ENCODE data around the gene TLE3.

Gene TLE3

GRCh38 chr15:70046679-70047369 lies 50.9 kb downstream of the TLE3 start:
- no peak for DNase-seq

DNA sequence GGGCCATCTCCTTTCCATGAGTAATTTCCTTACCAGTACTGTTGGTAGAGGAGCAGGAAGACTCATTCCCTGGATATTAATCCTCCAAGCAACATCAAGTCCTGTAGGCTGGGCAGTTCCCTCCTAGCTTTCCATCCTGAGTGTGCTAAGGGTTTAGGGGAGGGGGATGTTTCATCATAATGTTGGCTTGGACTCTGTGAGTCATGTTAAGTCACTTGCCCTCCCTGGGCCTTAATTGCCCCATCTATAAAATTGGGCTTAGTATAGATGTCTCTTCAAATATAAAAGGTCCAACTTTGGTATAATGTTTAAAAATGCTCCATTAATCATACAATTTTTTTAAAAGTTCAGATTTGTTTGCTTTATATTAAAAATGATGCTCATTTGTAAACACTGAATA lies 52.7 kb downstream of the TLE3 start:
- DNase-seq, result no peak

GRCh38 chr15:70044168-70044567 lies 53.5 kb downstream of the TLE3 start:
- DNase-seq, result no peak

GRCh38 chr15:70043590-70043989 lies 54.1 kb downstream of the TLE3 start:
- no peak for DNase-seq

DNA sequence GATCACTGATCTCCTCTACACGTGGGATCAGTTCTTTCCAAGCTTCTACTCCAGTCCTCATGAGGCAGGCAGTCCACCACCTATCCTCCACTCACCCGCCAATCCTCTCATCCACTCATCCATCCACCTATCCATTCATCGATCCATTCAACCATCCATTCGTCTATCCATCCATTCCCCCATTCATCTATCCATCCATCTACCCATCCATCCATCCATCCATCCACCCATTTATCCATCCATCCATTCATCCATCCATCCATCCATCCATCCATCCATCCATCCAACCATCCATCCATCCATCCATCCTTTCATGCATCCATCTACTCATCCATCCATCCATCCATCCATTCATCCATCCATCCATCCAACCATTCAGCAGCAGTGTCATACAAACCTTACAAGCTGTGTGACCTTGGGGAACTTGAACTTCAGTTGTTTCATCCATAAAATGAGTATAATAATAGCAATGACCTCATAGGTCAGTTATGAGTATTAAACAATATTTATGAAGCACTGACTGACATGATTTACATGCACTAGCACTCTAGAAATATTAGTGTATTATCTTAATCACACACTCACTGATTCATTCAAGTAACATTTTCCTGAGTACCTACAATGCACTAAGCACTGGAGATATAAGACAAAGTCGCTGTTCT lies 55.0 kb downstream of the TLE3 start:
- DNase-seq, result no peak

GRCh38 chr15:70039917-70040316 lies 57.8 kb downstream of the TLE3 start:
- no peak for DNase-seq

- no peak for DNase-seq
Observed at GRCh38 chr15:70038730-70039392, 58.9 kb downstream of the TLE3 start.

- no peak for DNase-seq
Observed at GRCh38 chr15:70037292-70037640, 60.5 kb downstream of the TLE3 start.

GRCh38 chr15:70036585-70037291 lies 61.0 kb downstream of the TLE3 start:
- DNase-seq, result peak; percentile 78

DNA sequence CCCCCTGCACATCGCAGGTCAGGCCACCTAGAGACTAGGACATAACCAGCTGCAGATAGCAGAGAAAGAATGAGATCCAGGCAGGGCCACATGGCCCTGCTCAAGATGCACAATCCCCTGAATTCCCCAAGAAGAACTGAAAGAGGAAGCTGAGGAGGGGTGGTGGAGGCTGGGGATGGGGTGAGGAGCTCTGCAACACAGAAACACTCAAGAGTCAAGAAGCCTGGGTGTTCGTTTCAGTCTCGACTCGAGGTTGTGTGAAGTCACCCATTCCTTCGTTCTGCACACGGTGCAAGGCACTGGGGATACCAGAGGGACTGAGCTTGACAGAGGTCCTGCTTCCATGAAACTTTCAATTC lies 62.0 kb downstream of the TLE3 start:
- no peak for DNase-seq

GRCh38 chr15:70035051-70035718 lies 62.5 kb downstream of the TLE3 start:
- DNase-seq, result no peak

- no peak for DNase-seq
Observed at GRCh38 chr15:70034596-70034995, 63.1 kb downstream of the TLE3 start.

DNA sequence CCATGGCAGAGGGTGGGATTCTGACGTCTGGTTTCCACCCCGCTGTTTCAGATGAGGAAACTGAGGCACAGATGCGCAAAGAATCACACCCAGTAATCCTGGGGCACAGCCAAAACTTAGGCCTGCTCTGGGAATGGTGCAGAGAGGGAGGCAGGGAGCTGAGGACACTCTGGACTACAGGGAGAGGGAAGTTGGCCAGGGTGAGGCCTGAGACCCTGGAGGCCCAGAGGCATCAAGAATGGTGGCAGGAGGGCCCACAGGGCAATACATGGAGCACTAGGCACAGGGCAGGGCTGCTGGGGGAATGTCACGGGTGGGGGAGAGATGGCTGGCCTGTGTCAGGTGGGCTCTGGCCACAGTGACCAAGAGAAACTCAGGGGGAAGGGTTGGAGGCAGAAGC lies 63.6 kb downstream of the TLE3 start:
- DNase-seq, result no peak

DNA sequence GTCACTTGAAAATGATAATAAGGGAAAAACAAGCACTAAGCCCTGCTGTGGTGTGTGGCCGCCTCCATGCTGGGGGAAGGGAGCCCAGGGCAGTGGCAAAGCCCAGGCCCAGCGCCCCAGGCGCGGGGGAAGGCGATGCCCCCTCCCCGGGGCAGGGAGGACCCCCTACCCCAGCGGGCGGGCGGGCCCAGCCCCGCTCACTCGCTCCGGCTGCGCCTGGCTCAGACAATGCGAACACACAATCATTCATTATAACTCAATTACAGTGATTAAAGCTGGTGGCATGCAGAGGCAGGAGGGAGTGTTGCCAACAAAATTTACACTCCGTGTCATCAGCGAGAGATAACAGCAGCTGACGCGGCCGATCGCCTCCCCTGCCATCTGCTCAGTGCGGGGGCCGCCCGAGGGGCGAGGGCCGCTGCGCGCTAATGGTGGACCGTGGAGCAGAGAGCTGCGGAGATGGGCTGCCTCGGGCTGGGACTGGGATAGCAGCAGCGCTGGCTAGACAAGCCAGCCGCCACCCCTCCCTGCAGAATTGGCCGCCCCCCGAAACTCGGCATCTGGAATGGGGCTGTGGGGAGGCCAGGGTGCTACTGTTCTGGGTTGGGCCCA lies 64.1 kb downstream of the TLE3 start:
- DNase-seq, result peak; percentile 15

DNA sequence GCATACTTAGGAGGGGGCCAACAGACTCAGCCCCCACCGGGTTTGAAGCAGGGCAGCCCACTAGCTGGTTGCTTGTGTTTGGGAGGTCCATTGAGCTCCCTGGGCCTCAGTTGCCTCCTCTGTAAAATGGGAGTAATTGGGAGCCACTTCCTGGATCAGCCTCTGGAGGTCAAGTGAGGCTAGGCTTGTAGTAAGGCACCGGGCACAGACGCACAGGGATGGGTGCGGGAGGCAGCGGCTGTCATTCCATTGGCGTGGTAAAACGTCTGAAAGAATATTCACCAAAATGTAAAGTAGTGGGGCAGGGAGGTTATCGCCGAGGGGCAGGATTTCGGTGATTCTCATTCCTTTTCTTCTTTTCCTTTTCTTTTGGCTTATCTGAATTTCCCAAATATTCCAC lies 64.6 kb downstream of the TLE3 start:
- no peak for DNase-seq

DNA sequence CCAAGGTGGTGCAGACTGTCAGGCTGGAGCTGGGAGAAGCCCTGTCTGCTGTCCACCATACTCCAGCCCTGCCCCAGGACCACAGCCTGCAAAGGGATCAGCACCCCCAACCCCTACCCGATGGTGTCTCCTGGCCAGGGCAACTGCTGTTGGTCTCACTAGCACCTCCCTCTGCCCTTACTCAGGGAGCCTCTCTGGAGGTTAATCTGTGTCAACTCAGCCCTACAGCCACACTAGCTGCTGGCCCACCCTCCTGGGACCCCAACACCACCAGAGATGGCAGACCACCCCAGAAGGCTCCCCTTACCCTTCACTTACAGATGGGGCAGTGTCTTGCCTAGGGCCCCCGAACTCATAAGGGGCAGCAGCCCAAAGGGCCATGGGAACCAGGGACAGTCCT lies 65.2 kb downstream of the TLE3 start:
- DNase-seq, result no peak

GRCh38 chr15:70031713-70032112 lies 66.0 kb downstream of the TLE3 start:
- DNase-seq, result no peak

- DNase-seq, result no peak
Observed at GRCh38 chr15:70031261-70031660, 66.5 kb downstream of the TLE3 start.

DNA sequence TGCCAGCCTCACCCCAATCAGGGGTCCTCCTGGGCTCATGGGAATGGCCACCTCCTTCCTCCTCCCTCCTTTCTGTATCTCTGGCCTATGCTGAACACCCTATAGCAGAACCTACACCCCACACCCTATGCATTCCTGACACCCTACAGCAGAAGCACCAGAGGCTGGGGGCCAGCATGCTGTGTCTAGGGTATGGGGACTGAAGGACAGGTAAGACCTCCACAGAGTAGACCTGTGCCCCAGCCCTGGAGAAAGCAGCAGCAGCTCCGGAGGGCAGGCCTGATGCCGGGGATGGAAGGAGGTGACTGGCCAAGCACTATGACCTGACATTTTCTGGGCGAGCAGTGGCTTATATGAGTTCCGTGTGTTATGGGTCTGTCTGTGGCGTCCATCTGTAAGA lies 66.9 kb downstream of the TLE3 start:
- no peak for DNase-seq

DNA sequence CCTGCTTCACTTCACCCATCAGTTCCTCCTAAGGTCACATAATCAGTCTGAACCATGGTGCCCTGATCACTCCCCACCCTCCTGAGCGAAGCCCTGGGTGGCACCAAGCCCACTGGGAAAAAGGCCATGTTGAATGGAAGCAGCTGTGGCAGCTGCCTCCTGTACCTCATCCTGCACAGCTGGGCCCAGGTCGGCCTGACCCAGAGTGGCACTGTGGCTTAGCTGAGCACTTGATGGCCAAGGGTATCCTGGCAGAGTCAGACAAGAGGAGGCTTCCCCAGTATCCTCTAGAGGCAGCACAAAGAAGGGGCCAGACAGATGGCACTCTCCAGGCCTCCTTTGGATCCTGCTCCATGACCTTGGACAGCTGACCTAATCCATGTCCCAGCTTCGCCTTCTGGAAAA lies 68.4 kb downstream of the TLE3 start:
- DNase-seq, result no peak

GRCh38 chr15:70027518-70027917 lies 70.2 kb downstream of the TLE3 start:
- no peak for DNase-seq

DNA sequence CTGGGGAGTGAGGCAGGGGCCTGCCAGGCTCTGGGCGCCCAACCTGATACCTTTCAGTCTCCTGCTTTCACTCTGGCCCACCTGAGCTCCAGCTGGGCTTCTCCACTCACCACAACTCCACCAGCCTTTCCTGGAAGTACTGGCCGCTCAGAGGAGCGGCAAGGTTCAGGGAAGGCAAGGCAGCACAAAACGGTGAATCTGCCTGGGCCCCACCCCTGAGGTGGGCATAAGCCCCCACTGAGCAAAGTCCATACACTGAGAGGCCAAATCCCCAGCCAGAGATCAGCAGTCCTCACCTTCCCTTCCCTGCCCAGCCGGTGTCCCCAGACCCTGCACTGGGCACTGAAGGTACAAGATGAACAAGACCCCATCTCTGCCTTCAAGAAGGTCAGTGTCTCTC lies 70.7 kb downstream of the TLE3 start:
- DNase-seq, result no peak

Data from NCI-H774 (cell line).